Naive thymus-derived CD4-positive, alpha-beta T cell (primary cell): ENCODE data around the gene NAA25. TPM values are rescaled to one million over a fixed set of nuclear protein-coding genes. Genes with fewer than 3 reads are reported as not detected.

Experiments
- ATAC-seq: fragments of 150-1000 bp; cut with Tn5 transposase; 2 replicates; pipeline ENCODE4 v1.10.0; 2021; ENCODE audit warnings: mild to moderate bottlenecking, moderate library complexity
- CTCF ChIA-PET: fragments of 350-600 bp; sonication (Branson Sonifier 250); formaldehyde crosslinking; loops from one replicate; lab custom pipeline; 2021; ENCODE audit warnings: antibody characterized with exemption; lab: Charles Lee
- POLR2A ChIA-PET: fragments of 350-600 bp; sonication (Branson Sonifier 250); formaldehyde crosslinking; loops from one replicate; lab custom pipeline; 2021; ENCODE audit warnings: antibody characterized with exemption, inconsistent platforms; lab: Charles Lee
- DNase-seq, 9 donors: peaks; one replicate each; pipeline versions ENCODE4 v3.0.0 to v3.0.0-alpha.2; 2020 to 2022; ENCODE audit warnings: mixed read lengths in 1 of 9
- H3K27ac ChIP-seq: one replicate; pipeline ENCODE4 v1.7.0; 2013; ENCODE audit warnings: mild to moderate bottlenecking, low read depth, low read length, moderate library complexity
- H3K27me3 ChIP-seq, 2 donors: one replicate each; pipeline ENCODE4 v1.7.0; 2013; ENCODE audit warnings: low read length in 2 of 2, mild to moderate bottlenecking in 2 of 2, moderate library complexity in 2 of 2; ENCODE audit not compliant: control insufficient read depth in 2 of 2, insufficient read depth in 2 of 2
- H3K36me3 ChIP-seq, 3 experiments: 1 replicate in 2 of 3; 2 replicates in 1 of 3; pipeline ENCODE4 v1.7.0; 2013; ENCODE audit warnings: low read length in 3 of 3, mild to moderate bottlenecking in 3 of 3, moderate library complexity in 1 of 3; ENCODE audit not compliant: insufficient read depth in 3 of 3, control insufficient read depth in 2 of 3
- H3K4me1 ChIP-seq, 2 donors: one replicate each; pipeline ENCODE4 v1.7.0; 2013; ENCODE audit warnings: low read length in 2 of 2, mild to moderate bottlenecking in 2 of 2, moderate library complexity in 1 of 2; ENCODE audit not compliant: control insufficient read depth in 2 of 2, insufficient read depth in 2 of 2
- H3K4me3 ChIP-seq: 2 replicates; pipeline ENCODE4 v1.7.0; 2013; ENCODE audit warnings: mild to moderate bottlenecking, low read length
- H3K9me3 ChIP-seq, 3 experiments: 1 replicate in 2 of 3; 2 replicates in 1 of 3; pipeline ENCODE4 v1.7.0; 2013; ENCODE audit warnings: low read length in 3 of 3; ENCODE audit not compliant: control insufficient read depth in 2 of 3
- H3K27ac Mint-ChIP-seq, 9 donors: one replicate each; pipeline ENCODE4 v1.8.0; 2020 to 2022; ENCODE audit warnings: mixed read lengths in 9 of 9, mild to moderate bottlenecking in 8 of 9, moderate library complexity in 5 of 9, inconsistent platforms in 2 of 9
- H3K27me3 Mint-ChIP-seq, 5 donors: one replicate each; pipeline ENCODE4 v1.8.0; 2021 to 2022; ENCODE audit warnings: mixed read lengths in 5 of 5, mild to moderate bottlenecking in 1 of 5
- H3K36me3 Mint-ChIP-seq, 5 donors: one replicate each; pipeline ENCODE4 v1.8.0; 2020 to 2022; ENCODE audit warnings: mixed read lengths in 5 of 5, mild to moderate bottlenecking in 3 of 5, inconsistent platforms in 1 of 5
- H3K4me1 Mint-ChIP-seq, 7 donors: one replicate each; pipeline ENCODE4 v1.8.0; 2020 to 2022; ENCODE audit warnings: mixed read lengths in 7 of 7, mild to moderate bottlenecking in 3 of 7, inconsistent platforms in 1 of 7
- H3K4me3 Mint-ChIP-seq, 10 donors: one replicate each; pipeline ENCODE4 v1.8.0; 2020 to 2022; ENCODE audit warnings: mild to moderate bottlenecking in 10 of 10, mixed read lengths in 10 of 10, moderate library complexity in 6 of 10, inconsistent platforms in 2 of 10
- H3K9me3 Mint-ChIP-seq, 11 donors: one replicate each; pipeline ENCODE4 v1.8.0; 2020 to 2022; ENCODE audit warnings: mixed read lengths in 11 of 11, mild to moderate bottlenecking in 4 of 11, inconsistent platforms in 1 of 11, moderate library complexity in 1 of 11
- intact Hi-C, 2 donors: fragments of 100-400 bp; cut with micrococcal nuclease; formaldehyde crosslinking; loops; one replicate each; pipeline ENCODE4 v1.15.1; 2023
- polyA plus RNA-seq, 2 donors: library from polyadenylated mRNA; unstranded; fragments of 300-500 nt; fragmentation: Illumina TruSeq; gene quantifications; one replicate each; pipeline ENCODE4 v1.2.3, GENCODE V29; 2021
- total RNA-seq, 6 experiments: library from RNA in 5 of 6; stranded (reverse) in 5 of 6; gene quantifications; 1 replicate in 5 of 6; 2 replicates in 1 of 6; pipeline ENCODE4 v1.2.3 and lab custom pipeline; 2021 to 2026

Gene NAA25
- total and polyA plus RNA-seq, 7 experiments from 2014 or later: 9.8 to 43.0 (median 39.8) TPM

DNA sequence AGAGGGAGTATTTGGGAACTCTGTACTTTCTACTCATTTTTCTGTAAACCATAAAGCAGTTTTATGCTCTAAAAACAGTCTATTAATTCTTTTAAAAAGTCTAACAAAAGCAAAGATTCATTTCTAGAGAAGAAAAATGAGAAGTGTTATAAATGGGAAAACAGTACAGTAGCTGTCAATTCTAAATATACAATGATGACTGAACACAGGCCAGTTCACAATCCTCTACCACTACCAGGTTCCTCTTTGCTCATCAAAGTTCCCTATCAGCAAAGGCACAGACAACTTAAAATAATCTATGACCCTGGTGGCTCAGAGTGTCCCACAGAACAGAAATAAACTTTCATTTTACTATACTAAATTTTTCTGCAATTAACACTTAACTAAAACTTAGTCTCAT lies 12.5 kb downstream of the NAA25 start:
- peak overlapping the region in 4 of 9 donors; percentile 5 to 54 (median 25) for H3K27ac Mint-ChIP-seq
- H3K4me3 Mint-ChIP-seq: no peak overlapping the region
- ChIA-PET POLR2A (no interaction called here), CTCF (interaction anchor here (0.9 kb wide), 1 partner anchor 75 kb away, joined by 4 read pairs; no protein-coding TSS in a partner anchor)
- no peak overlapping the region for H3K27ac ChIP-seq
- peaks cover 0 to 3% of the 10 kb centered on the region in 2 donors for H3K4me1 ChIP-seq
- H3K27me3 Mint-ChIP-seq: no peaks in the 10 kb centered on the region
- peaks cover 15 to 41% (median 29%) of the 10 kb centered on the region in 7 donors for H3K4me1 Mint-ChIP-seq
- intact Hi-C loops: no loop called here
- ATAC-seq (peak; percentile 55), DNase-seq (no peak)
- H3K36me3 Mint-ChIP-seq: peaks cover 4 to 35% (median 17%) of the 10 kb centered on the region in 5 donors
- H3K9me3 ChIP-seq: no peaks in the 10 kb centered on the region
- no peaks in the 10 kb centered on the region for H3K9me3 Mint-ChIP-seq
- H3K4me3 ChIP-seq: no peak overlapping the region
- H3K27me3 ChIP-seq: no peaks in the 10 kb centered on the region
- H3K36me3 ChIP-seq: peaks cover 0 to 41% (median 5%) of the 10 kb centered on the region in 3 experiments

DNA sequence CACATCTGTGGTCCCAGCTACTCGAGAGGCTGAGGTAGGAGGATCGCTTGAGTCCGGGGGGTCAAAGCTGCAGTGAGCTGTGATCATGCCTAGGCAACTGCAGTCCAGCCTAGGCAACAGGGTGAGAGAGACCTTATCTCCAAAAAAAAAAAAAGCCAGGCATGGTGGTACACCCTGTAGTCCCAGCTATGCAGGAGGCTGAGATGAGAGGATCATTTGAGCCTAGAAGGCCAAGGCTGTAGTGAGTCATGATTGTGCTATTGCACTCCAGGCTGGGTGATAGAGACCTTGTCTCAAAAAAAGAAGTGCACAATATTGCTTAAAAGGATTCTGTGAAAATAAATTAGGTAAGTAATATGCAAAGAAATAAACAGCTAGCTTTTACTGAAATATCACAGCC lies 17.0 kb downstream of the NAA25 start:
- peaks cover 3 to 37% (median 9%) of the 10 kb centered on the region in 3 experiments for H3K36me3 ChIP-seq
- H3K9me3 Mint-ChIP-seq: no peaks in the 10 kb centered on the region
- intact Hi-C loops: no loop called here
- CTCF ChIA-PET: no interaction called here
- H3K9me3 ChIP-seq: no peaks in the 10 kb centered on the region
- H3K27ac Mint-ChIP-seq: no peak overlapping the region
- H3K4me3 Mint-ChIP-seq: peak overlapping the region in 1 of 10 donors; percentile 12
- H3K4me1 ChIP-seq: peaks cover 0 to 3% of the 10 kb centered on the region in 2 donors
- H3K27me3 ChIP-seq: no peaks in the 10 kb centered on the region
- POLR2A ChIA-PET: interaction anchor here (0.7 to 1.1 kb wide), 2 partner anchors 11 to 214 kb away, joined by 3 read pairs; no protein-coding TSS in a partner anchor
- no peak for DNase-seq
- H3K27me3 Mint-ChIP-seq: no peaks in the 10 kb centered on the region
- H3K36me3 Mint-ChIP-seq: peaks cover 0 to 25% (median 18%) of the 10 kb centered on the region in 5 donors
- no peak overlapping the region for H3K4me3 ChIP-seq
- no peak for ATAC-seq
- H3K27ac ChIP-seq: no peak overlapping the region
- H3K4me1 Mint-ChIP-seq: peaks cover 16 to 31% (median 24%) of the 10 kb centered on the region in 7 donors

DNA sequence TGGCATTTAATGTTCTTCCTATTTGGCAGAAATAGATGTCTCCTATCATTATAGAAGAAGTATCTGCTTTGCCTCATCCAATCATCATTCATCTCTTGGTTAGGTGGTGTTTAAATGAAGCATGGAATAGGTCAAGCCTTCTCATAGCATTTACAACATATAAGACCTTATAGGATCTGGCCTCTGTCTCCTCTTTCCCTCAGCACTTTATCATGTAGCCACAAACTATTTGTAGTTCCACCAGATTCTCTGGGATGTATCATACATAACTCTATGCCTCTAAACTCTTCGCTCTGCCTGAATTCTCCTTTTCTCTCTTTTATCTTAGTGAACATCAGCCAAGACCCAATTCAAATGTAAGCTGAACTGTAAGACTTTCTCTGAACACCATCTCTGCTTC lies 20.7 kb downstream of the NAA25 start:
- intact Hi-C loops: no loop called here
- Histone ChIP-seq H3K9me3 (no peaks in the 10 kb centered on the region), H3K36me3 (peaks cover 3 to 42% (median 12%) of the 10 kb centered on the region in 3 experiments), H3K27ac (no peak overlapping the region), H3K27me3 (no peaks in the 10 kb centered on the region), H3K4me3 (no peak overlapping the region), H3K4me1 (no peaks in the 10 kb centered on the region)
- Mint-ChIP-seq H3K27me3 (no peaks in the 10 kb centered on the region), H3K4me1 (peaks cover 9 to 24% (median 16%) of the 10 kb centered on the region in 7 donors), H3K36me3 (peaks cover 3 to 27% (median 18%) of the 10 kb centered on the region in 5 donors), H3K9me3 (no peaks in the 10 kb centered on the region), H3K27ac (peak overlapping the region in 6 of 9 donors; percentile 7 to 30 (median 18)), H3K4me3 (no peak overlapping the region)
- DNase-seq (no peak), ATAC-seq (no peak)
- POLR2A ChIA-PET: interaction anchor here (0.6 kb wide), 2 partner anchors 38 to 592 kb away, joined by 3 to 4 read pairs; partner anchors contain the start of gene TRAFD1
- CTCF ChIA-PET: interaction anchor here (1.2 kb wide), 1 partner anchor 261 kb away, joined by 4 read pairs; no protein-coding TSS in a partner anchor

DNA sequence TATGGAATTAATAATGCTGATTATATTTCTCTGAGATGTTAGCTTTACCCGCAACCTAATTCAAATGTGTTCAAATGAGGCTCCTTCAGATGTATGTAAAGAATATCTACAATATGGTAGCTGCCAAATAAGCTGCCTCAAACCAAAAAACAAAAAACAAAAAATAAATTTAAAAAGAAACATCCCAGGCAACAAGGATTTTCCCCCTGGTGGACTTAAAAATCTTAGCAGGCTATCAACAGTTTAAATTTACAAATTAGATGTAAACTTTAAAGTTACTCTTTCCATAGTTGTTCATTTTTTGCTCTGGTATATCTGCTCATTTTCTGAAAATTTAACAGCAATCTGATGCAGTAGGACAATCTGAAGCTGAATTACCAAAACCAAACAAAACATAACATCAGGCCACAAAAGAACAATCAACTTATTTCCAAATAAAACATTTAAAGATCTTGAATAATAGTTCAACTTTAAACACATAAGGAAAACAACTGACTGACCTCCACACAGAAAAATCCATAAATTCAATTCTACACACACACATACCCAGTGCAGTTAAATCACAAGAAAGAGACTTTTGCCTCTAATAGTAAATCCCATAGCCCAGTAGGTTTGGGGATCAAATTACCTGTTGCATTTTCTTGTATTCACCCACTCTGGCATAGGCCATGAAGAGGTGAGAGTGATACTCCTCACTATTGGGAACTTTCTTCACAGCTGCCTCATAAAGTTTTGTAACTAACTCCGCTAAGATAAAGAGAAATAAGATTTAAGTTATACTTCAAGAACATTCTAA lies 21.3 kb downstream of the NAA25 start:
- Histone ChIP-seq H3K4me1 (no peaks in the 10 kb centered on the region), H3K27me3 (no peaks in the 10 kb centered on the region), H3K9me3 (no peaks in the 10 kb centered on the region), H3K36me3 (peaks cover 3 to 42% (median 13%) of the 10 kb centered on the region in 3 experiments), H3K4me3 (no peak overlapping the region), H3K27ac (no peak overlapping the region)
- peaks cover 9 to 27% (median 17%) of the 10 kb centered on the region in 7 donors for H3K4me1 Mint-ChIP-seq
- H3K9me3 Mint-ChIP-seq: no peaks in the 10 kb centered on the region
- POLR2A ChIA-PET: no interaction called here
- H3K27me3 Mint-ChIP-seq: no peaks in the 10 kb centered on the region
- H3K36me3 Mint-ChIP-seq: peaks cover 5 to 30% (median 18%) of the 10 kb centered on the region in 5 donors
- peak overlapping the region in 6 of 9 donors; percentile 2 to 63 (median 32) for H3K27ac Mint-ChIP-seq
- intact Hi-C loops: no loop called here
- DNase-seq: no peak
- H3K4me3 Mint-ChIP-seq: no peak overlapping the region
- CTCF ChIA-PET: interaction anchor here (1.2 kb wide), 1 partner anchor 260 kb away, joined by 4 read pairs; no protein-coding TSS in a partner anchor
- ATAC-seq: no peak

DNA sequence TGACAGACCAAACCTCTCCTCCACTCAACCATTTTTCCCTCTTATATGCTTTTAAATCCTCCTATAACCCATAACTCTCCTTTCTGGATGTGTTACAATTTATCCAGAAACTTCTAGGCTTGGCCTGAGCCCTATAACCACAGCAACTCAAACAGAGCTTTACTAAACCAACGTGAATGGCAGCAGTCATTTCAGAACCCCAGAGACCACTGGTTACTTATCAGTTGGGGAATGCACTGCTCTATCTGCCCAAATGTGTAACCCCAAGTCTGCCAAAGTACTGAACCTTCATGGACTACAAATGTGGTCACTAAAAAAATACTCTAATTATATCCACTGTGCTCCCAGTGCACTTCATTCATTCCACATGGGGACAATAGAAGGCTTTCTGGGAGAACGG lies 42.0 kb downstream of the NAA25 start:
- no peaks in the 10 kb centered on the region for H3K4me1 ChIP-seq
- Mint-ChIP-seq H3K9me3 (no peaks in the 10 kb centered on the region), H3K27ac (peak overlapping the region in 2 of 9 donors; percentile 0 to 82), H3K4me1 (peaks cover 0 to 3% (median 0%) of the 10 kb centered on the region in 7 donors), H3K4me3 (peak overlapping the region in 1 of 10 donors; percentile 7), H3K36me3 (peaks cover 9 to 41% (median 15%) of the 10 kb centered on the region in 5 donors), H3K27me3 (no peaks in the 10 kb centered on the region)
- H3K4me3 ChIP-seq: no peak overlapping the region
- ATAC-seq: no peak
- peaks cover 19 to 64% (median 20%) of the 10 kb centered on the region in 3 experiments for H3K36me3 ChIP-seq
- intact Hi-C loops: no loop called here
- no peak for DNase-seq
- H3K9me3 ChIP-seq: no peaks in the 10 kb centered on the region
- H3K27ac ChIP-seq: no peak overlapping the region
- H3K27me3 ChIP-seq: no peaks in the 10 kb centered on the region
- POLR2A ChIA-PET: interaction anchor here (1.0 kb wide), 1 partner anchor 58 kb away, joined by 3 read pairs; no protein-coding TSS in a partner anchor
- CTCF ChIA-PET: interaction anchor here (1.3 kb wide), 1 partner anchor 320 kb away, joined by 3 read pairs; no protein-coding TSS in a partner anchor

DNA sequence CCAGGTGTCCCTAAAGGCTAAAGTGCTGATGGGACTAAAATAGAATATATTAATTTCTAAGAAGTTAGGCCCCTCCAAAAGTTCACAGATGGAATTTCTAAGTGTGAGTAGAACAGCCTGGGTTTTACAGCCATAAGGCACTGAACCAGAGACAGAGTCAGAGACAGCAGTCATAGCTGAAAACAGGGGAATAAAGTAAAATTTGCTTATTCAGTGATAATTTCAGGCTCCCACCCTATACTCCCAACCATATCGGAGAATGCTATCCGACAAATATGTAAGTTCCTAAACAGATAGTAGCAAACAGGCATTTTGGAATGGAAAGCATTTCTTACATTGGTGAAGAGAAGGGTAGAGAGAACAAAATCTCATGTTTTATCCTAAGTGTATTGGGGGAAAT lies 45.3 kb downstream of the NAA25 start:
- H3K9me3 Mint-ChIP-seq: no peaks in the 10 kb centered on the region
- no peak overlapping the region for H3K4me3 Mint-ChIP-seq
- H3K4me3 ChIP-seq: no peak overlapping the region
- H3K27ac Mint-ChIP-seq: no peak overlapping the region
- no peak for DNase-seq
- peaks cover 14 to 33% (median 14%) of the 10 kb centered on the region in 5 donors for H3K36me3 Mint-ChIP-seq
- H3K27ac ChIP-seq: no peak overlapping the region
- H3K4me1 Mint-ChIP-seq: peaks cover 0 to 3% (median 0%) of the 10 kb centered on the region in 7 donors
- ChIA-PET POLR2A (interaction anchor here (1.0 kb wide), 1 partner anchor 10 kb away, joined by 7 read pairs; no protein-coding TSS in a partner anchor), CTCF (no interaction called here)
- no peaks in the 10 kb centered on the region for H3K9me3 ChIP-seq
- no peaks in the 10 kb centered on the region for H3K4me1 ChIP-seq
- ATAC-seq: no peak
- intact Hi-C loops: no loop called here
- H3K36me3 ChIP-seq: peaks cover 10 to 44% (median 25%) of the 10 kb centered on the region in 3 experiments
- H3K27me3 ChIP-seq: no peaks in the 10 kb centered on the region
- H3K27me3 Mint-ChIP-seq: no peaks in the 10 kb centered on the region
